Fibroblast of villous mesenchyme (primary cell): ENCODE measurements around the gene GHRL. TPM values are rescaled to one million over a fixed set of nuclear protein-coding genes. Genes with fewer than 3 reads are reported as not detected.
A peak's percentile ranks its signal among the peaks of the same experiment; 100 is the strongest.

Experiments
- DNase-seq: peaks from one replicate; pipeline ENCODE4 v3.0.0-alpha.2; 2010; ENCODE audit warnings: low read depth
- H3K4me3 ChIP-seq: 2 replicates; pipeline ENCODE4 v1.5.1; 2011; ENCODE audit warnings: low read depth, mild to moderate bottlenecking, low read length
- CTCF ChIP-seq: IDR thresholded peaks from 2 replicates; pipeline ENCODE4 v1.5.1; 2012; ENCODE audit warnings: low read depth, mild to moderate bottlenecking, low read length; ENCODE audit not compliant: insufficient read depth
- small RNA-seq: library from RNA; depleted of rRNA; stranded (forward); fragments of <200 nt; gene quantifications from one replicate; pipeline ENCODE3, GENCODE V24; 2012
- total RNA-seq: library from RNA; depleted of rRNA; stranded (reverse); fragments of >200 nt; gene quantifications from 2 replicates; pipeline ENCODE4 v1.2.3, GENCODE V29; 2012

GHRL gene
- total RNA-seq, 1 donor, result not detected

GRCh38 chr3:10240799-10241198 is 51.9 kb downstream of the GHRL start:
- no peak for TF ChIP-seq CTCF

GRCh38 chr3:10238345-10239183 is 54.2 kb downstream of the GHRL start:
- DNase-seq, result no peak
- no peak overlapping the region for H3K4me3 ChIP-seq
- TF ChIP-seq CTCF, result no peak

More at GRCh38 chr3:10240799-10241198, 51.9 kb downstream of the GHRL start:
- no peak overlapping the region for H3K4me3 ChIP-seq
- no peak for DNase-seq

Small RNA genes lying within 50 kb of the gene (small RNA-seq; reads per million reads assigned to genes)
- 9.9 reads per million, percentile 90 among the genes with 10 or more reads in this experiment for gene MIR378B
- gene RF02126, result not detected

Other genes with a start within 250 kb of the GHRL start
- gene FANCD2OS, start 184.7 kb downstream of the GHRL start, total RNA-seq, result not detected in 2 replicates
- 77.0 and 126 TPM in 2 replicates for gene BRK1, start 177.3 kb downstream of the GHRL start, total RNA-seq
- 31.9 and 45.3 TPM in 2 replicates for gene VHL, start 151.2 kb downstream of the GHRL start, total RNA-seq
- gene IRAK2, start 128.0 kb downstream of the GHRL start, total RNA-seq, result 3.2 and 8.2 TPM in 2 replicates
- 16.0 and 21.9 TPM in 2 replicates for gene TATDN2, start 44.5 kb downstream of the GHRL start, total RNA-seq
- 292 and 306 TPM in 2 replicates for gene SEC13, start 28.2 kb upstream of the GHRL start, total RNA-seq
- not detected in 2 replicates for gene ATP2B2, start 212.6 kb upstream of the GHRL start, total RNA-seq